Aorta (tissue), 5 donors: ENCODE data around the gene KDM1A. TPM values are rescaled to one million over a fixed set of nuclear protein-coding genes. Genes with fewer than 3 reads are reported as not detected.
A peak's percentile ranks its signal among the peaks of the same experiment; 100 is the strongest.
"Not testable (repeated sequence)": the region's sequence is repeated elsewhere in the genome, so short reads cannot be mapped to it uniquely, and the experiment has no call there.

Source experiments
- ATAC-seq: fragments of 200-7000 bp; cut with Tn5 transposase; one replicate; pipeline ENCODE4 v1.9.1; 2022; ENCODE audit warnings: moderate library complexity; ENCODE audit not compliant: low FRiP score
- DNase-seq, 2 donors: peaks; one replicate each; pipeline ENCODE4 v3.0.0-alpha.2; 2020
- H3K27ac ChIP-seq, 2 donors: one replicate each; pipeline ENCODE4 v1.5.1; 2013; ENCODE audit warnings: low read length in 2 of 2, mild to moderate bottlenecking in 2 of 2, moderate library complexity in 2 of 2, control low read depth in 1 of 2, inconsistent platforms in 1 of 2, low read depth in 1 of 2
- H3K27me3 ChIP-seq, 2 donors: one replicate each; pipeline ENCODE4 v1.6.1; 2013; ENCODE audit warnings: control low read depth in 1 of 2, low read length in 1 of 2, mild to moderate bottlenecking in 1 of 2, moderate library complexity in 1 of 2; ENCODE audit not compliant: insufficient read depth in 2 of 2, control insufficient read depth in 1 of 2
- H3K36me3 ChIP-seq, 2 donors: one replicate each; pipeline ENCODE4 v1.6.1; 2013; ENCODE audit warnings: control low read depth in 1 of 2, low read length in 1 of 2, mild to moderate bottlenecking in 1 of 2; ENCODE audit not compliant: insufficient read depth in 2 of 2, control insufficient read depth in 1 of 2
- H3K4me1 ChIP-seq, 2 donors: one replicate each; pipeline ENCODE4 v1.6.1; 2013; ENCODE audit warnings: low read length in 2 of 2, control low read depth in 1 of 2, mild to moderate bottlenecking in 1 of 2, moderate library complexity in 1 of 2; ENCODE audit not compliant: insufficient read depth in 2 of 2, control insufficient read depth in 1 of 2
- H3K4me3 ChIP-seq, 2 donors: one replicate each; pipeline ENCODE4 v1.5.1; 2013; ENCODE audit warnings: low read length in 2 of 2, control low read depth in 1 of 2, mild to moderate bottlenecking in 1 of 2
- H3K9me3 ChIP-seq: one replicate; pipeline ENCODE4 v1.6.1; 2013; ENCODE audit warnings: mild to moderate bottlenecking, low read length; ENCODE audit not compliant: control insufficient read depth
- WGBS, 2 donors: extraction: QIAGEN DNeasy Blood & Tissue Kit; methylation state at CpG; one replicate each; pipeline ENCODE4 v1.1.7; 2013; 5-methylcytosine and 5-hydroxymethylcytosine counted together
- intact Hi-C, 2 donors: fragments of 100-400 bp; cut with DNase I; formaldehyde crosslinking; loops; one replicate each; pipeline versions ENCODE4 v1.14.2 to v1.15.0; 2022
- polyA plus RNA-seq, 2 donors: library from polyadenylated mRNA; stranded (reverse); fragments of 200-250 nt; gene quantifications; one replicate each; pipeline ENCODE4 v1.2.3, GENCODE V29; 2013
- total RNA-seq, 2 donors: library from RNA; stranded (reverse); fragmentation: NEBNext Ultra II Directional; extraction: Animal tissue kit (Norgen Biotek cat#: 25700); gene quantifications; one replicate each; pipeline ENCODE4 v1.2.1, GENCODE V29; 2021
- donor health status: healthy with polysubstance abuse.
- donor health status: Bipolar disorder and iron deficiency.
- donor health status: DM: no; HTN: no; CAD: no.
- donor health status: DM: no; HTN: no; CAD: no.
- donor health status: DM: yes; HTN: yes; CAD: no.

Gene KDM1A
- total and polyA plus RNA-seq, 4 donors, result 9.4 to 40.4 (median 29.6) TPM

GRCh38 chr1:23002218-23002617 is 17.1 kb upstream of the KDM1A start:
- H3K27ac ChIP-seq, H3K36me3 ChIP-seq, H3K4me1 ChIP-seq, intact Hi-C loops, H3K9me3 ChIP-seq, ATAC-seq, DNase-seq, H3K4me3 ChIP-seq, H3K27me3 ChIP-seq: not testable (repeated sequence)
- WGBS, 2 donors, result 88% methylated on average over 7 of the region's 7 CpGs

GRCh38 chr1:23004112-23004511 is 15.2 kb upstream of the KDM1A start:
- WGBS, 2 donors, result 85 to 89% methylated on average over 3 of the region's 3 CpGs
- no peak overlapping the region for H3K4me3 ChIP-seq
- no peaks in the 10 kb centered on the region for H3K36me3 ChIP-seq
- no peak for ATAC-seq
- no peaks in the 10 kb centered on the region for H3K4me1 ChIP-seq
- DNase-seq, result no peak
- intact Hi-C loops, result no loop called here
- no peaks in the 10 kb centered on the region for H3K9me3 ChIP-seq
- no peaks in the 10 kb centered on the region for H3K27me3 ChIP-seq
- no peak overlapping the region for H3K27ac ChIP-seq

- H3K36me3 ChIP-seq, H3K9me3 ChIP-seq, intact Hi-C loops, DNase-seq, H3K27me3 ChIP-seq, H3K27ac ChIP-seq, H3K4me3 ChIP-seq, H3K4me1 ChIP-seq, ATAC-seq: not testable (repeated sequence)
- WGBS, 2 donors, result 92 to 95% methylated on average over 3 of the region's 3 CpGs
Observed at GRCh38 chr1:23004769-23005168, 14.5 kb upstream of the KDM1A start.

GRCh38 chr1:23007106-23007505 is 12.2 kb upstream of the KDM1A start:
- Histone ChIP-seq H3K27ac (no peak overlapping the region), H3K4me1 (no peaks in the 10 kb centered on the region), H3K4me3 (no peak overlapping the region), H3K36me3 (no peaks in the 10 kb centered on the region), H3K9me3 (no peaks in the 10 kb centered on the region), H3K27me3 (no peaks in the 10 kb centered on the region)
- DNase-seq (no peak), ATAC-seq (no peak)
- intact Hi-C loops, result no loop called here
- WGBS, 2 donors, result 86 to 95% methylated on average over 4 of the region's 4 CpGs

- Histone ChIP-seq H3K27me3 (no peaks in the 10 kb centered on the region), H3K36me3 (no peaks in the 10 kb centered on the region), H3K27ac (no peak overlapping the region), H3K9me3 (no peaks in the 10 kb centered on the region), H3K4me1 (no peaks in the 10 kb centered on the region), H3K4me3 (no peak overlapping the region)
- intact Hi-C loops, result no loop called here
- WGBS, 2 donors, result 89 to 94% methylated on average over 2 of the region's 2 CpGs
- no peak for DNase-seq
- ATAC-seq, result no peak
Observed at GRCh38 chr1:23008901-23009300, 10.4 kb upstream of the KDM1A start.

- H3K27me3 ChIP-seq, H3K4me1 ChIP-seq, H3K27ac ChIP-seq, H3K4me3 ChIP-seq, DNase-seq, ATAC-seq, H3K36me3 ChIP-seq, intact Hi-C loops, H3K9me3 ChIP-seq: not testable (repeated sequence)
- 88 to 89% methylated on average over 8 of the region's 8 CpGs for WGBS, 2 donors
Observed at GRCh38 chr1:23010025-23010424, 9.2 kb upstream of the KDM1A start.

- no peaks in the 10 kb centered on the region for H3K9me3 ChIP-seq
- H3K27ac ChIP-seq, result no peak overlapping the region
- intact Hi-C loops, result no loop called here
- no peaks in the 10 kb centered on the region for H3K36me3 ChIP-seq
- DNase-seq (no peak), ATAC-seq (no peak)
- 79 to 85% methylated on average over 3 of the region's 3 CpGs for WGBS, 2 donors
- no peaks in the 10 kb centered on the region for H3K27me3 ChIP-seq
- H3K4me1 ChIP-seq, result no peaks in the 10 kb centered on the region
- no peak overlapping the region for H3K4me3 ChIP-seq
Observed at GRCh38 chr1:23013657-23014056, 5.6 kb upstream of the KDM1A start.

- Histone ChIP-seq H3K27me3 (no peaks in the 10 kb centered on the region), H3K4me1 (peaks cover 2 to 4% of the 10 kb centered on the region in 2 donors), H3K4me3 (peak overlapping the region; percentile 50 to 58), H3K9me3 (no peaks in the 10 kb centered on the region), H3K27ac (no peak overlapping the region), H3K36me3 (no peaks in the 10 kb centered on the region)
- WGBS, 2 donors, result 33 to 34% methylated on average over 10 of the region's 10 CpGs
- intact Hi-C loops, result no loop called here
- DNase-seq (no peak), ATAC-seq (no peak)
Observed at GRCh38 chr1:23018661-23019093, 591 bp upstream of the KDM1A start.

GRCh38 chr1:23019863-23020625 is 776 bp downstream of the KDM1A start:
- peaks cover 2 to 4% of the 10 kb centered on the region in 2 donors for H3K4me1 ChIP-seq
- H3K27me3 ChIP-seq, result no peaks in the 10 kb centered on the region
- H3K36me3 ChIP-seq, result no peaks in the 10 kb centered on the region
- intact Hi-C loops, result no loop called here
- WGBS, 2 donors, result 0 to 1% methylated on average over 42 of the region's 42 CpGs
- DNase-seq (peak; percentile 56 to 81), ATAC-seq (peak; percentile 52)
- peak overlapping the region in 1 of 2 donors; percentile 22 for H3K27ac ChIP-seq
- H3K9me3 ChIP-seq, result no peaks in the 10 kb centered on the region
- peak overlapping the region; percentile 71 to 87 for H3K4me3 ChIP-seq
